ENCODE data around the gene R3HDM4. TPM values are rescaled to one million over a fixed set of nuclear protein-coding genes. Genes with fewer than 3 reads are reported as not detected.

R3HDM4 gene
- total and polyA plus RNA-seq, 9 of the 15 experiments (the other 6 are each of a cell fraction or from before 2014, with no cell fraction given) = 3.2 to 154 (median 59.0) TPM

GRCh38 chr19:925087-925525, 12.1 kb upstream of the R3HDM4 start (continued):
- TF ChIP-seq RHOXF2B (CRISPR knock-in tag; conservative IDR thresholded peaks at IDR 0.05) = no peak
- TF ChIP-seq SLC30A9 (CRISPR knock-in tag; IDR thresholded peaks at IDR 0.05) = no peak; the same call in 1 of the 2 replicates
- TF ChIP-seq ZNF239 (CRISPR knock-in tag; IDR thresholded peaks at IDR 0.05) = 0 out of 2 replicates have a peak, but pooled peaks have one; percentile 32
- peak; percentile 72; the same call in 1 of the 2 replicates for TF ChIP-seq ZNF583 (CRISPR knock-in tag; IDR thresholded peaks at IDR 0.05)
- no peak for TF ChIP-seq POLR2B (IDR thresholded peaks at IDR 0.05; ENCODE audit: low read depth, partially characterized antibody)
- TF ChIP-seq ZBTB7A (IDR thresholded peaks at IDR 0.05; ENCODE audit: borderline replicate concordance, control insufficient read depth, low read depth, low read length) = peak; percentile 66
- TF ChIP-seq MCM3 (IDR thresholded peaks at IDR 0.05) = no peak
- TF ChIP-seq FOXK1 (CRISPR knock-in tag; IDR thresholded peaks at IDR 0.05; ENCODE audit: borderline replicate concordance) = no peak
- no peak for TF ChIP-seq SUPT5H (IDR thresholded peaks at IDR 0.05)
- TF ChIP-seq PHF20 (IDR thresholded peaks at IDR 0.05; ENCODE audit: partially characterized antibody) = peak; percentile 25
- no peak for TF ChIP-seq ZNF41 (CRISPR knock-in tag; conservative IDR thresholded peaks at IDR 0.05)
- TF ChIP-seq ZNF280B (CRISPR knock-in tag; IDR thresholded peaks at IDR 0.05) = no peak
- TF ChIP-seq MEF2D (tag; conservative IDR thresholded peaks at IDR 0.05; ENCODE audit: low read depth) = no peak
- no peak for TF ChIP-seq PRPF4 (IDR thresholded peaks at IDR 0.05; ENCODE audit: insufficient read depth, low read depth, low read length, poor library complexity, severe bottlenecking)
- TF ChIP-seq CEBPZ (IDR thresholded peaks at IDR 0.05; ENCODE audit: borderline replicate concordance, low read depth, low read length) = no peak
- TF ChIP-seq POLR2AphosphoS5 (IDR thresholded peaks at IDR 0.05; ENCODE audit: control insufficient read depth, insufficient read depth, low read depth, low read length) = 0 out of 2 replicates have a peak, but pooled peaks have one; percentile 2
- peak in 1 of 2 experiments; percentile 70; a peak in 1 of 4 replicates for TF ChIP-seq MLX (CRISPR knock-in tag; conservative IDR thresholded peaks at IDR 0.05)
- no peak for TF ChIP-seq CTBP1 (IDR thresholded peaks at IDR 0.05; ENCODE audit: borderline replicate concordance)
- no peak for TF ChIP-seq ZNF280A (IDR thresholded peaks at IDR 0.05; ENCODE audit: low read depth, partially characterized antibody)
- TF ChIP-seq IRF2 (CRISPR knock-in tag; IDR thresholded peaks at IDR 0.05) = no peak
- TF ChIP-seq SMARCE1 (IDR thresholded peaks at IDR 0.05) = no peak; the same call in 1 of the 2 replicates

Data from K562 (cell line).